Measurements from ENCODE around the gene CYB561.
A peak's percentile ranks its signal among the peaks of the same experiment; 100 is the strongest.

Gene CYB561

DNA sequence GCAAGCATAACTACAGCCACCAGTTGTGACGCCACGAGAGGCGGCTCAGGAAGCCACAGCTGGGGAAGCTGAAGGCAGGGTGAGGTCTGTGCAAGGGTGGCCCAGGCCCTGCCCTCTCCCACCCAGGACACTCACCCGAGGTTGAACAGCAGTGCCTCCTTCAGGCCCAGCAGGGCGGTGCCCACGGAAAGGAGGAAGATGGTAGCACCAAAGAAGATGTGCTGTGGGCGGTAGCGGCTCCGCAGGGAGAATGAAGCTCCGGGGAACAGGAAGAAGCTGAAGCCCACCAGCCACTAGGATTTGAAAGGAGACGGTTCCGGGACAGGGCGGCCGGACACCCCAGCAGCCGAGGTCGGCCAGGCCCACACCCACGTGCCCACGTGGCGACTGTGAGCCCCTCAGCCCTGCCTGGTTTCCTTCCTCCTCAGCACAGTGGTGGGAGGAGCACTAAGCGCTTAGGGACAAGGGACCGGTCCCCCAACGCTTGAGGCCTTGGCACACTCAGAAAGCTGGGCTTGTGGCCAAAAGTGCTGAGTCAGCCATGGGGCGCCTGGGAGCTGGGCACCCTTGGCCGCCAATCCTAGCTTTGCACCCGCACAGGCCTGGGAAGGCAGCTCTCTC lies 11.0 kb downstream of the CYB561 start:
- DNase-seq (ENCODE audit: low read depth) = no peak

DNA sequence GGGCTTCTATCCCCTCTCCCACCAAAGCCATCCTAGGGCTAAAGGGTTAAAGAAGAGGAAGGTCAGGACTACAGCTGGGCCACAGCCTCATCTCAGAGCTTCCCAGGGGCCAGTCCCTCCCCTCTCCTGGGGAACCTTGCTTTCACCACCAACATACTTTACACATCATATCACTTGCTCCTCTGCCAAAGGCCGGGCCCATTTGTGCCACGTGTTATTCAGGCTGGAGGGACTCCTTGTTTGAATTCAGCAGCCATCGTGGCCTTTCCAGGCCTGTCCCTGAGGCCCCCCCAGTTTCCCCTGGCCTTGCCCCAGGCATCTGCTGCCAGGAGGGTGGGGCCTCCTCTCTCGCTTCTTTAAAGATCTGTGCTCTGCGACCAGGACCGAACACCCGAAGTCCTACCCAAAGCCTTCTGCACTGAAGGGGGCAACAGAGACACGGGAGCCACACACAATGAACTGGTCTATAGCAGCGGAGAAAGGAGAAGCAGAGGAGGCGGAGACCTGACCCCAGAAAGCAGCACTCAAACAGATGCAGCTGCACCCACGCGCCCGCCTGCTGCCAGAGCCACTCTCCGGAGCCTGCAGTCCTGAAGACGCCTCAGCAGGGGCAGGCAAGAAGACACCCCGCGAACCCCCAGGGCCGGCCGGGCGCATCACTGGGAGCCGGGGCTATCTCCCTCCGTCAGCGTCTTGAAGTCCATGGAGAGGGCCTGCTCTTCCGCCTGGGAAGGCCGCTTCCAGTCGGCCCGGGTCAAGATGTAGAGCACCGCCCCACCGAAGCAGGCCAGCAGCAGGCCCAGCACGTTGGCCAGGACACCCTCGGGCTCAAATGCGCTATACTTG lies 12.1 kb downstream of the CYB561 start:
- DNase-seq (ENCODE audit: low read depth) = no peak

DNA sequence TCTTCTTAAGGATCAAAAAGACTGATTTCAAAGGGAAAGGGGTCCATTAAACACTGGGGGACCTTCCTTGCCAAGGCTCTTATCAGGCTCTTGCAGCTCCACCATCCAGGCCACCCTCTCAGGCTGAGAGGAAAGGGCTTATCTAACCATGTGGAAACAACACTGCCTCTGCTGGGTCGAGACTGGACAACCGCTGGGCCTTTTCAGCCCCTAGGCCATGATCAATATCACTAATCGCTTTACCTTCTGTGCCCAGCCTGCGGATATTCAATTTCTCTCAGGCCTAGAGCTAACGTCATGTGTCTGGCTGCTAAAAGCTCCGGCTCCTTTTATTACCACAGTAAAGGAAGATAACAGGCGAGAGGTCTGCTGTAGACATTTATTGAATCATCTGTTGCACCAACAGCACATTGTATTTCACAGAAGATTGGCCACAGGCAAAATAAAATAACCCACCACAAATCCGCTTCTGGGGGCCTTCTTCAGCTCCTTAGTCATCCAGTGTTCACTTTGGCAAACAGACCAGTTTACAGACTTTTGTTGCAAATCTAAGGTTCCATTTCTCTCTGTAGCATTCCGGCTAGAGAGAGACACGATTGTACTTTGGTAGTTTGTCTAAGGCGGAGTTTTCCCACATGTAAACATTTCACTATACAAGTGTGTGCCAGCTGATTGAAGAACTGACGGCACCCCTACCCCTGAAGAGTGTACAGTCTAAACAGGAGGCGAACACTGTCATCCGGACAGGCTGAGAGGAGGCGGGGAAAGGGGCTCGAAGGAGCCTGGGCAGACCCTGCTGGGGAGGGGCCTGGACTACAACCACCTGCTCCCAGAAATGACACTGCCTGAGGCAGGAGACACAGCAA lies 13.9 kb downstream of the CYB561 start:
- DNase-seq (ENCODE audit: low read depth) = no peak

DNA sequence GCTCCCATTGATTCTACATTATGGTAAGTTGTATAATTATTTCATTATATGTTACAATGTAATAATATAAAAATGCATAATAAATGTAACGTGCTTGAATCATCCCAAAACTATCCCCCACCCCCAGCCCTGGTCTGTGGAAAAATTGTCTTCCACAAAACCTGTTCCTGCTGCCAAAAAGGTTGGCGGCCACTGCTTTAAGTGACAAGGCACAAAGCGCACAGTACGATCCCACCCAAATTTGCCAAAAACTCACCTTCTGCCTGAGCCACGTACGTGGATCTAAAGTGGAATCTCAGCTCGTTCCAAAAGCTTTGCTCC lies 14.5 kb downstream of the CYB561 start:
- no peak for DNase-seq (ENCODE audit: low read depth)

GRCh38 chr17:63430223-63430622 lies 15.9 kb downstream of the CYB561 start:
- DNase-seq (ENCODE audit: low read depth) = no peak

GRCh38 chr17:63429766-63430165 lies 16.3 kb downstream of the CYB561 start:
- no peak for DNase-seq (ENCODE audit: low read depth)

- no peak for DNase-seq (ENCODE audit: low read depth)
Measured at GRCh38 chr17:63426917-63427308, 19.2 kb downstream of the CYB561 start.

DNA sequence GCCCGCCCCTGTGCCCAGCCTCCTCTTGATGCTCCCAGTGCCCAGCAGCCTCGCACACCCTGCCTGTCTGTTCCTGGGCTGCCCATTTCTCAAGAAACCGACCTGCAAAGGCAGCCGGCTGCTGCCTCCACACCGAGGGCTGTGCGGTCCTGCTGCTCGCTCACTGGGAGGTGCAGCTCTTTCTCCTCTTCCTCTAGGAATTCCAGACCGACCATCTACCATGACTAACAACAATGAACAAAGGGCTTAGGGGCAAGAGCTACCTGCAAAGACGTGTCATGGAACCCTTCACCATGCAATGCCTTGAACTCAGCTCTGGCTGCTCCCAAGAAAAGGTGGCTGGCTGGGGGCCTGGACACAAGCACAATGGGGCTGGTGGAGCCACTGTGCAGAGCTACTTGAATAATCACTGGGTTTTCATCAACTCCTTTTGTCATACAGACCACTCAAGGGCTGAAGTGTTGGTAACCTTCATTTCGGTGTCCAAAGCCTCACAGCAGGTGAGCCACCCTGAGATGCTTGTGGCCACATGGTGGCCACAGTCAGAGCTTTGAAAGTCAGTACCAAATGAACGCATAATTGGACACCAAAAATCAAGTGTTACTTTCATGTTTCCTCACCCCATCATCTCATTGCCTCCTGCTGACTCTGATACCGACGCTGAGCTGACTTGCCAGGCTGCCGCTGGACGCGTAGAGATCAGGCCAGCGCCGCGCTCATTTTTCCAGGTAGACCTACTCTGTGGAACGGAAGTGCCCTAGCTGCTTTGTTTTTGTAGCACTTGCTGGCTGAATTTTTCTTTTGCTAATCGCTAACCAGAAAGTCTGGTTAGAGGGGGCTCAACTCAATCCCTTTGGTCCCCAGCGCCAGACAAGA lies 19.8 kb downstream of the CYB561 start:
- no peak for DNase-seq (ENCODE audit: low read depth)

- peak; percentile 50 for DNase-seq (ENCODE audit: low read depth)
Measured at GRCh38 chr17:63425483-63425882, 20.6 kb downstream of the CYB561 start.

GRCh38 chr17:63423963-63424362 lies 22.1 kb downstream of the CYB561 start:
- DNase-seq (ENCODE audit: low read depth) = no peak

DNA sequence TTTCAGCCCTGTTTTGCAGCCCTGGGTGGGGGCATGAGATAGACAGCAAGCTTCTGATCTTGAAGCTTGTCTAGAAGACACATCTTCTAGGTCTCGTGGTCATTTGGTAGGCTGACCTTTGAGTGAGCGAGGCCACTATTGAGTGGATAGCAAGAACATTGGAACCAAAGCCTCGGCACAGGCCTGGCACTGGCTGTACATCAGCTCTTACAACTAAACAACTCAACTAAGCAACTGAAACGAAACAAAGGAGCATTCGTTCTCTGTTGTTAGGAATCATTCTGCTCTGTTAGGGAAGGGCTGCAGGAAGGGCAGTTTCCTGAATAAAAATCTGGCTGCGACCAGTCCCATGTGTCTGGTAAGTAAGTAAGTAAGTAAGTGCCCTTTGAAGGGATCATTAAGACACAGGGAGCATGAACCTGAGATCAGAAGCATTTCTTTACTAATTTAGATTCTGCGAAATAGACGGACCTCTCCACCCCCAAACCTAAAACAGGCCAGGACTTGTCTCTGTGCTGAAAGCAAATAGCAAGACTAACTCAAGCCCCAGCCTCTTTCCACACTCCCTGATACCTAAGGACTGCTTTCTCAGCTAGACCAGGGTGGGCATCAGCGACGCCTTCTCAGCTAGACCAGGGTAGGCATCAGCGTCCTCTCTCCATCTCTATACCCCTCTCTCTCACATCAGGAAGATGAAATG lies 22.7 kb downstream of the CYB561 start:
- no peak for DNase-seq (ENCODE audit: low read depth)

DNA sequence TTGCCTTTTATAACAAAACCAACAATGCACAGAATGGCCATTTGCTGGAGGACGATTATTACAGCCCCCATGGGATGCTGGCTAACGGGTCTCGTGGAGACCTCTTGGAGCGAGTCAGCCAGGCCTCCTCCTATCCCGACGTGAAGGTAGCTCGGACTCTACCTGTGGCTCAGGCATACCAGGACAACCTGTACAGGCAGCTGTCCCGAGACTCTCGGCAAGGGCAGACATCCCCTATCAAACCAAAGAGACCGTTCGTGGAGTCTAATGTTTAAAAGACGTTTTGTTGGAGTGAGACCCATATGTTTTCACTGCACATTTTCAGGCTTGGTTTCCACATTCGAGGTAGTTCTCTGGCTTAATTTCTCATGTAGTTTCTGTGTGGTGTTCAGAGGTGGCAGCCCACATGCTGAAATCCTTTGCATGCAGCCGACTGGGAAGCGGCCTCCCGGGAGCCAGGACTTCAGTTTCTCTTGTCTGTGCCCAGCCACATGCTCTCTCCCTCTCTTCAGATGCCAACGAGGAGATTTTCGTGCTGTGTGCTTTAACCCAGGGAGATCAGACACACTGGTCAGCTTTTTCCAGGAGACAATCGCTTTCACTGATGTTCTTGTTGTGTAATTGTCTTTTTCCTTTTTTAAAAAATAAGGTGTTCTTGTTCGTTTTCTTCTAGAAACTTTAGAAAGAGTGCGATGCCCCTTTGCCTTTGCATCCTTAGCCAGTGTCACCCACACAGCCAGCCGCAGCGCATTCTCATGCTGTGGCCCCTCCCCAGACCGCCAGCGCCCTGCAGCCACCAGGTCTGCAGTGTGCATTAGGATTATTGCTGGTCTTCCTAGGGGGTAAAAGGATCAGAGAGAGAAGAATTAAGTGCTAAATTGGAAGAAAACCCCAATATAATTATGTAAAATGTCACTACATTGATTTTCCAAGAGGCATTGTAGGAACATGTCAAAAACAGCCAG lies 24.1 kb downstream of the CYB561 start:
- no peak for DNase-seq (ENCODE audit: low read depth)

GRCh38 chr17:63420868-63421680 lies 25.0 kb downstream of the CYB561 start:
- no peak for DNase-seq (ENCODE audit: low read depth)

- no peak for DNase-seq (ENCODE audit: low read depth)
Measured at GRCh38 chr17:63419949-63420867, 25.9 kb downstream of the CYB561 start.

GRCh38 chr17:63419398-63419797 lies 26.7 kb downstream of the CYB561 start:
- DNase-seq (ENCODE audit: low read depth) = no peak

GRCh38 chr17:63418540-63418939 lies 27.6 kb downstream of the CYB561 start:
- DNase-seq (ENCODE audit: low read depth) = no peak

DNA sequence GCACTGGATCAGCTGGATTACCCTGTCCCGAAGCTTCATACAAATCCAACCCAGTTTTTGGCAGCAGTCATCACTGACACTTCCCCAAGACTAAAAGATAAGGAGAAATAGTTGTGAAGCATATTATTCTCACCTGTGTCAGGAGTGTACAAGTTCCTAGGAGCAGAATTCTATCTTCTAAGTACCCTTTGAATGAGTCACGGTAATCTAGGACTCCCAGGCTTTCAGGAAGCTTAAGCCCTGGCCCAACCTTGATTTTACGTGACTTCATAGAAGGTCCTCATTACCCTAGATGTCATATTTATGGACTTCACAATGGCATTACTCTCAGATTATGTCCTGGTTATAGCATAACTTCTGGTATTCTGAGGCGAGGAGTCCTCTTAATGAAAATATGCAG lies 31.9 kb downstream of the CYB561 start:
- DNase-seq (ENCODE audit: low read depth) = no peak

DNA sequence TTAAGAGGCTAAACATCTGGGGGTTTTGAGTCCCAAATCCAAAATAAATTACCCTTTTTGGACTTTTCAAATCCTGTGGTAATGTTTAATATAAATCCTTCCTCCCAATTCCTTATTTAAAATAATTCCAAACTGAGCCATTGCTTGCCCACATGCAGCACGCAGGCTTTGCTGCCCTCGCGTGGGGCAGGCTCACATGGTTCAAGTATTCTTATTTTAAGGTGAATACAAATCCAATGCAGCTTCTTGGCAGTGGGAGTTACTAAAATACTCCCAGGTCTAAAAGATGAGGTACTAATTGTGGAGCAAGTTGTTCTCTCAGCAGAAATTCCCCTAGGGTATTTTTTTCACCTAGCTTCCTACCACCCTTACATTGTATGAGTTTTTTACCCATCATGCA lies 33.0 kb downstream of the CYB561 start:
- DNase-seq (ENCODE audit: low read depth) = no peak
